ENCODE measurements around the gene NOTUM.
"Not testable (repeated sequence)": the region's sequence is repeated elsewhere in the genome, so short reads cannot be mapped to it uniquely, and the experiment has no call there.

Gene NOTUM

GRCh38 chr17:81924557-81925532, 36.1 kb downstream of the NOTUM start:
- DNase-seq (ENCODE audit: low read depth, low spot score), result no peak

GRCh38 chr17:81923302-81924260, 37.4 kb downstream of the NOTUM start:
- DNase-seq (ENCODE audit: low read depth, low spot score), result no peak

- no peak for DNase-seq (ENCODE audit: low read depth, low spot score)
These were observed 38.3 kb downstream of the NOTUM start for GRCh38 chr17:81922566-81923301.

GRCh38 chr17:81921996-81922565, 38.9 kb downstream of the NOTUM start:
- DNase-seq (ENCODE audit: low read depth, low spot score), result no peak

- DNase-seq (ENCODE audit: low read depth, low spot score), result no peak
These were observed 39.5 kb downstream of the NOTUM start for GRCh38 chr17:81921537-81921862.

- DNase-seq (ENCODE audit: low read depth, low spot score), result no peak
These were observed 40.1 kb downstream of the NOTUM start for GRCh38 chr17:81920612-81921536.

- no peak for DNase-seq (ENCODE audit: low read depth, low spot score)
These were observed 42.0 kb downstream of the NOTUM start for GRCh38 chr17:81918832-81919545.

GRCh38 chr17:81918333-81918669, 42.7 kb downstream of the NOTUM start:
- not testable (repeated sequence) for DNase-seq (ENCODE audit: low read depth, low spot score)

GRCh38 chr17:81917565-81918332, 43.2 kb downstream of the NOTUM start, which contains the start of gene SIRT7:
Gene SIRT7, minus strand, starts transcription at chr17:81918176. Its CDS starts 45 bp downstream, at chr17:81918131.
- no peak for DNase-seq (ENCODE audit: low read depth, low spot score)

GRCh38 chr17:81916234-81917001, 44.6 kb downstream of the NOTUM start:
- no peak for DNase-seq (ENCODE audit: low read depth, low spot score)

GRCh38 chr17:81915331-81915730, 45.7 kb downstream of the NOTUM start:
- no peak for DNase-seq (ENCODE audit: low read depth, low spot score)

- no peak for DNase-seq (ENCODE audit: low read depth, low spot score)
These were observed 46.7 kb downstream of the NOTUM start for GRCh38 chr17:81914103-81914850.

GRCh38 chr17:81913394-81914102, 47.4 kb downstream of the NOTUM start:
- no peak for DNase-seq (ENCODE audit: low read depth, low spot score)

- DNase-seq (ENCODE audit: low read depth, low spot score), result no peak
These were observed 48.3 kb downstream of the NOTUM start for GRCh38 chr17:81912441-81913309.

GRCh38 chr17:81911969-81912368, 49.0 kb downstream of the NOTUM start:
- no peak for DNase-seq (ENCODE audit: low read depth, low spot score)
